ENCODE data around the gene SLC27A3.
A peak's percentile ranks its signal among the peaks of the same experiment; 100 is the strongest.

Gene SLC27A3

GRCh38 chr1:153750026-153750995 is 24.9 kb upstream of the SLC27A3 start:
- peak; percentile 38 for TF ChIP-seq CTCF (IDR thresholded peaks at IDR 0.05; ENCODE audit: low read length, missing control alignments)
- no peak overlapping the region for H3K4me3 ChIP-seq (replicated peaks; ENCODE audit: low read depth, low read length)
- DNase-seq (ENCODE audit: low read depth), result peak; percentile 56

GRCh38 chr1:153752072-153752471 is 23.1 kb upstream of the SLC27A3 start:
- peak; percentile 65 for DNase-seq (ENCODE audit: low read depth)
- no peak for TF ChIP-seq CTCF (IDR thresholded peaks at IDR 0.05; ENCODE audit: low read length, missing control alignments)
- H3K4me3 ChIP-seq (replicated peaks; ENCODE audit: low read depth, low read length), result no peak overlapping the region

GRCh38 chr1:153752571-153753195 is 22.5 kb upstream of the SLC27A3 start:
- peak; percentile 97 for DNase-seq (ENCODE audit: low read depth)
- no peak for TF ChIP-seq CTCF (IDR thresholded peaks at IDR 0.05; ENCODE audit: low read length, missing control alignments)
- H3K4me3 ChIP-seq (replicated peaks; ENCODE audit: low read depth, low read length), result no peak overlapping the region

GRCh38 chr1:153754266-153754665 is 20.9 kb upstream of the SLC27A3 start:
- TF ChIP-seq CTCF (IDR thresholded peaks at IDR 0.05; ENCODE audit: low read length, missing control alignments), result no peak
- no peak for DNase-seq (ENCODE audit: low read depth)
- H3K4me3 ChIP-seq (replicated peaks; ENCODE audit: low read depth, low read length), result no peak overlapping the region

GRCh38 chr1:153760440-153760839 is 14.8 kb upstream of the SLC27A3 start:
- no peak for TF ChIP-seq CTCF (IDR thresholded peaks at IDR 0.05; ENCODE audit: low read length, missing control alignments)
- peak; percentile 63 for DNase-seq (ENCODE audit: low read depth)
- no peak overlapping the region for H3K4me3 ChIP-seq (replicated peaks; ENCODE audit: low read depth, low read length)

GRCh38 chr1:153763365-153764225 is 11.6 kb upstream of the SLC27A3 start:
- no peak overlapping the region for H3K4me3 ChIP-seq (replicated peaks; ENCODE audit: low read depth, low read length)
- peak; percentile 64 for DNase-seq (ENCODE audit: low read depth)
- TF ChIP-seq CTCF (IDR thresholded peaks at IDR 0.05; ENCODE audit: low read length, missing control alignments), result no peak
